H1 (cell line): ENCODE results near the gene EPDR1. TPM values are rescaled to one million over a fixed set of nuclear protein-coding genes. Genes with fewer than 3 reads are reported as not detected.

Source experiments
- CTCF ChIA-PET: fragments of 300-600 bp; sonication (Branson Sonifier 250); formaldehyde crosslinking; loops from one replicate; lab custom pipeline; 2021; ENCODE audit not compliant: partially characterized antibody; lab: Charles Lee
- POLR2A ChIA-PET: fragments of 300-600 bp; sonication (Branson Sonifier 250); formaldehyde crosslinking; loops from one replicate; lab custom pipeline; 2021; ENCODE audit warnings: inconsistent platforms; ENCODE audit not compliant: partially characterized antibody; lab: Charles Lee
- DNase-seq, 2 experiments: peaks; one replicate each; pipeline versions ENCODE4 v3.0.0 to v3.0.0-alpha.2; 2010 to 2022; ENCODE audit warnings: low spot score in 2 of 2, low read depth in 1 of 2, mixed read lengths in 1 of 2
- FAIRE-seq: peaks from 2 replicates; lab custom pipeline; 2011; peaks lifted over from hg19 to GRCh38; lab: Jason Lieb, UNC
- H2AFZ ChIP-seq: 2 replicates; pipeline ENCODE4 v1.8.1; 2012; ENCODE audit warnings: low read length, inconsistent platforms
- H2AK5ac ChIP-seq: 2 replicates; pipeline ENCODE4 v1.6.1; 2013; ENCODE audit warnings: low read depth, low read length
- H2BK120ac ChIP-seq: replicated peaks from 2 replicates; pipeline ENCODE3; 2013; ENCODE audit warnings: low read depth, low read length, inconsistent platforms
- H2BK12ac ChIP-seq: 2 replicates; pipeline ENCODE4 v1.6.1; 2013; ENCODE audit warnings: low read depth, low read length
- H2BK15ac ChIP-seq: 2 replicates; pipeline ENCODE4 v1.6.1; 2013; ENCODE audit warnings: low read length
- H2BK20ac ChIP-seq: 2 replicates; pipeline ENCODE4 v1.6.1; 2013; ENCODE audit warnings: low read length
- H2BK5ac ChIP-seq: 2 replicates; pipeline ENCODE4 v1.6.1; 2013; ENCODE audit warnings: low read depth, low read length
- H3K14ac ChIP-seq: 2 replicates; pipeline ENCODE4 v1.6.1; 2013; ENCODE audit warnings: inconsistent platforms; ENCODE audit not compliant: insufficient read length
- H3K18ac ChIP-seq: 2 replicates; pipeline ENCODE4 v1.6.1; 2013; ENCODE audit warnings: low read length; ENCODE audit errors: extremely low read depth
- H3K23ac ChIP-seq: 2 replicates; pipeline ENCODE4 v1.6.1; 2013; ENCODE audit warnings: inconsistent platforms; ENCODE audit not compliant: insufficient read length
- H3K23me2 ChIP-seq: 2 replicates; pipeline ENCODE4 v1.6.1; 2013; ENCODE audit warnings: low read depth, low read length
- H3K27ac ChIP-seq: 2 replicates; pipeline ENCODE4 v1.6.1; 2011; ENCODE audit warnings: low read depth, low read length, inconsistent platforms
- H3K27me3 ChIP-seq, 4 experiments: replicated peaks in 1 of 4; 1 replicate in 1 of 4; 2 replicates in 3 of 4; pipeline versions ENCODE4 v1.6.1 to v1.8.1; 2011 to 2013; ENCODE audit warnings: low read length in 3 of 4, mild to moderate bottlenecking in 3 of 4, inconsistent platforms in 2 of 4, mixed read lengths in 2 of 4, moderate library complexity in 1 of 4; ENCODE audit not compliant: control insufficient read depth in 3 of 4, insufficient read depth in 3 of 4; ENCODE audit errors: extremely low read depth in 1 of 4
- H3K36me3 ChIP-seq, 4 experiments: 2 replicates each; pipeline versions ENCODE4 v1.6.1 to v1.8.1; 2011 to 2013; ENCODE audit warnings: mild to moderate bottlenecking in 4 of 4, low read length in 3 of 4, moderate library complexity in 2 of 4, control low read depth in 1 of 4, inconsistent platforms in 1 of 4; ENCODE audit not compliant: insufficient read depth in 4 of 4, control insufficient read depth in 2 of 4
- H3K4ac ChIP-seq: replicated peaks from 2 replicates; pipeline ENCODE3; 2013; ENCODE audit warnings: low read length, low read depth, mixed read lengths, inconsistent platforms; ENCODE audit not compliant: insufficient read length
- H3K4me1 ChIP-seq, 4 experiments: replicated peaks in 1 of 4; 1 replicate in 1 of 4; 2 replicates in 3 of 4; pipeline versions ENCODE4 v1.6.1 to v1.8.1; 2011 to 2013; ENCODE audit warnings: low read length in 3 of 4, inconsistent platforms in 2 of 4, mixed read lengths in 1 of 4; ENCODE audit not compliant: insufficient read depth in 4 of 4, control insufficient read depth in 3 of 4
- H3K4me2 ChIP-seq, 2 experiments: 2 replicates each; pipeline versions ENCODE4 v1.6.1 to v1.8.1; 2011 to 2013; ENCODE audit warnings: low read depth in 2 of 2, low read length in 2 of 2, control low read depth in 1 of 2, inconsistent platforms in 1 of 2, mild to moderate bottlenecking in 1 of 2; ENCODE audit not compliant: insufficient read depth in 1 of 2
- H3K4me3 ChIP-seq, 4 experiments: fragments of 200-600, 300-600 bp in 1 of 4; sonication (generic), shearing (Covaris generic), sonication (Bioruptor Twin) in 1 of 4; 2 replicates each; pipeline versions ENCODE4 v1.5.1 to v1.8.1; 2011 to 2016; ENCODE audit warnings: low read length in 4 of 4, low read depth in 3 of 4, control low read depth in 2 of 4, inconsistent platforms in 2 of 4, mild to moderate bottlenecking in 2 of 4, mixed read lengths in 1 of 4, moderate library complexity in 1 of 4; ENCODE audit not compliant: insufficient read depth in 2 of 4; ENCODE audit errors: extremely low read depth in 1 of 4
- H3K56ac ChIP-seq: replicated peaks from 2 replicates; pipeline ENCODE3; 2013; ENCODE audit warnings: low read depth, mild to moderate bottlenecking, mixed read lengths, low read length, inconsistent platforms; ENCODE audit not compliant: insufficient read length
- H3K79me1 ChIP-seq: 2 replicates; pipeline ENCODE4 v1.6.1; 2013; ENCODE audit warnings: low read depth, low read length, control low read depth
- H3K79me2 ChIP-seq, 2 experiments: 2 replicates each; pipeline versions ENCODE4 v1.6.1 to v1.8.1; 2012 to 2013; ENCODE audit warnings: low read length in 2 of 2, mild to moderate bottlenecking in 2 of 2, inconsistent platforms in 1 of 2; ENCODE audit not compliant: insufficient read depth in 2 of 2, control insufficient read depth in 1 of 2
- H3K9ac ChIP-seq, 4 experiments: replicated peaks in 1 of 4; 1 replicate in 1 of 4; 2 replicates in 3 of 4; pipeline versions ENCODE4 v1.6.1 to v1.8.1; 2011 to 2013; ENCODE audit warnings: low read depth in 3 of 4, low read length in 3 of 4, control low read depth in 2 of 4, mild to moderate bottlenecking in 2 of 4, moderate library complexity in 2 of 4, inconsistent platforms in 1 of 4; ENCODE audit errors: extremely low read depth in 1 of 4
- H3K9me3 ChIP-seq, 2 experiments: 2 replicates each; pipeline versions ENCODE4 v1.6.1 to v1.8.1; 2012 to 2013; ENCODE audit warnings: mild to moderate bottlenecking in 2 of 2, moderate library complexity in 2 of 2, control low read depth in 1 of 2, inconsistent platforms in 1 of 2, low read depth in 1 of 2, low read length in 1 of 2, mixed read lengths in 1 of 2; ENCODE audit not compliant: insufficient read depth in 2 of 2
- H4K20me1 ChIP-seq, 2 experiments: replicated peaks in 1 of 2; 2 replicates each; pipeline versions ENCODE3 to v1.8.1; 2011 to 2013; ENCODE audit warnings: inconsistent platforms in 2 of 2, low read length in 2 of 2, mild to moderate bottlenecking in 1 of 2; ENCODE audit not compliant: insufficient read depth in 2 of 2, control insufficient read depth in 1 of 2
- H4K5ac ChIP-seq: 2 replicates; pipeline ENCODE4 v1.6.1; 2013; ENCODE audit warnings: low read length, low read depth, mixed read lengths, inconsistent platforms; ENCODE audit not compliant: insufficient read length
- H4K8ac ChIP-seq: 2 replicates; pipeline ENCODE4 v1.8.0; 2013; ENCODE audit warnings: mild to moderate bottlenecking, moderate library complexity, low read length, inconsistent platforms; ENCODE audit not compliant: insufficient read depth; ENCODE audit errors: extremely low read depth
- H4K91ac ChIP-seq: replicated peaks from 2 replicates; pipeline ENCODE3; 2013; ENCODE audit warnings: low read length, mixed read lengths, inconsistent platforms; ENCODE audit not compliant: insufficient read length
- CTBP2 ChIP-seq: IDR thresholded peaks from 2 replicates; pipeline ENCODE4 v1.7.0; 2011; ENCODE audit warnings: borderline replicate concordance, mild to moderate bottlenecking, moderate library complexity, mixed read lengths, low read length; ENCODE audit not compliant: insufficient read depth, insufficient read length
- GABPA ChIP-seq: IDR thresholded peaks from 2 replicates; pipeline ENCODE4 v1.6.1; 2011; ENCODE audit warnings: mild to moderate bottlenecking, low read length, moderate library complexity, borderline replicate concordance; ENCODE audit not compliant: insufficient read depth
- GTF2F1 ChIP-seq: IDR thresholded peaks from 2 replicates; pipeline ENCODE4 v1.6.1; 2012; ENCODE audit warnings: low read depth, low read length, improper control_type of control experiment, borderline replicate concordance
- KDM4A ChIP-seq: IDR thresholded peaks from one replicate; pipeline ENCODE4 v1.7.1; 2012; ENCODE audit warnings: low read depth, mild to moderate bottlenecking, moderate library complexity, low read length, inconsistent platforms; ENCODE audit not compliant: severe bottlenecking
- MAFK ChIP-seq: IDR thresholded peaks from 2 replicates; pipeline ENCODE4 v1.6.1; 2012; ENCODE audit warnings: low read depth, mild to moderate bottlenecking, improper control_type of control experiment, low read length
- NANOG ChIP-seq: IDR thresholded peaks from 2 replicates; pipeline ENCODE4 v1.6.1; 2011; ENCODE audit warnings: low read length, low read depth, mild to moderate bottlenecking, inconsistent platforms; ENCODE audit not compliant: insufficient read depth, poor library complexity, severe bottlenecking
- POU5F1 ChIP-seq: IDR thresholded peaks from 2 replicates; pipeline ENCODE4 v1.6.1; 2011; ENCODE audit warnings: low read depth, mild to moderate bottlenecking, low read length, moderate library complexity
- SIRT6 ChIP-seq: IDR thresholded peaks from one replicate; pipeline ENCODE4 v1.7.1; 2012; ENCODE audit warnings: low read length, inconsistent platforms
- SP1 ChIP-seq: IDR thresholded peaks from 2 replicates; pipeline ENCODE4 v1.6.1; 2011; ENCODE audit warnings: low read depth, low read length
- TAF1 ChIP-seq: IDR thresholded peaks from 2 replicates; pipeline ENCODE4 v1.6.1; 2011; ENCODE audit warnings: mild to moderate bottlenecking, low read depth, low read length
- YY1 ChIP-seq: IDR thresholded peaks from 2 replicates; pipeline ENCODE4 v1.6.1; 2011; ENCODE audit warnings: low read depth, mild to moderate bottlenecking, low read length
- ZNF274 ChIP-seq: IDR thresholded peaks from 2 replicates; pipeline ENCODE4 v1.7.0; 2012; ENCODE audit warnings: low read length, borderline replicate concordance; ENCODE audit errors: extremely low read depth
- WGBS, 2 experiments: shearing (Covaris generic) in 1 of 2; methylation state at CpG; one replicate each; pipeline versions ENCODE4 v1.1.6 to v1.1.7; 2013 to 2015; ENCODE audit warnings: low lambda C conversion rate in 2 of 2, mixed read lengths in 2 of 2, inconsistent platforms in 1 of 2, low coverage in 1 of 2, missing lambda C conversion rate in 1 of 2; ENCODE audit not compliant: insufficient replicate concordance in 2 of 2, insufficient coverage in 1 of 2, insufficient read length in 1 of 2; ENCODE audit errors: extremely low coverage in 1 of 2, missing lambda C conversion rate in 1 of 2; 5-methylcytosine and 5-hydroxymethylcytosine counted together
- polyA plus RNA-seq, 7 experiments: library from polyadenylated mRNA; depleted of rRNA in 3 of 7; stranded (reverse) in 5 of 7; unstranded in 2 of 7; fragments of >200 nt in 5 of 7; fragments of 200-250 nt in 2 of 7; gene quantifications; 1 replicate in 5 of 7; 2 replicates in 1 of 7; 4 replicates in 1 of 7; pipeline versions ENCODE4 v1.2.1 to v1.2.3, GENCODE V29; 2011 to 2013; ENCODE audit warnings: missing spikeins in 2 of 7, mixed read lengths in 2 of 7
- total RNA-seq: library from RNA; stranded (reverse); fragmentation: NEBNext Ultra II Directional; extraction: Animal tissue kit (Norgen Biotek cat#: 25700); gene quantifications from 2 replicates; pipeline ENCODE4 v1.2.1, GENCODE V29; 2021
- TF ChIP-seq, protein P1 (sequence below): IDR thresholded peaks from 2 replicates; pipeline ENCODE4 v1.6.1; 2011; ENCODE audit warnings: low read depth, mild to moderate bottlenecking, low read length; ENCODE audit not compliant: insufficient read depth

The EPDR1 gene
- total and polyA plus RNA-seq, 2 of the 8 experiments (the other 6 are each of a cell fraction or from before 2014, with no cell fraction given): 6.4 to 8.2 TPM

GRCh38 chr7:37945336-37945735 lies 24.9 kb downstream of the EPDR1 start:
- no peak overlapping the region for H2BK15ac ChIP-seq
- H3K27ac ChIP-seq: no peak overlapping the region
- no peaks in the 10 kb centered on the region for H3K27me3 ChIP-seq
- no peak overlapping the region for H3K18ac ChIP-seq
- CTCF ChIA-PET: interaction anchor here (0.5 kb wide), 1 partner anchor 44 kb away, joined by 3 read pairs; no protein-coding TSS in a partner anchor
- 84% methylated on average over 4 of the region's 4 CpGs; no CpG with 5 or more reads in 1 of the 2 experiments for WGBS, 2 experiments
- no peaks in the 10 kb centered on the region; the same call in 1 of the 2 replicates for H3K79me1 ChIP-seq
- no peak overlapping the region for H3K4me2 ChIP-seq
- no peak overlapping the region for H2BK120ac ChIP-seq
- FAIRE-seq (no peak), DNase-seq (no peak)
- no peak overlapping the region for H2AFZ ChIP-seq
- H3K23ac ChIP-seq: no peak overlapping the region
- no peak overlapping the region for H4K8ac ChIP-seq
- H2BK20ac ChIP-seq: no peak overlapping the region
- 0 out of 4 replicates have a peak, but pooled peaks cover 0 to 2% of the 10 kb centered on the region in 2 experiments for H3K9me3 ChIP-seq
- no peaks in the 10 kb centered on the region for H3K36me3 ChIP-seq
- H3K9ac ChIP-seq: no peak overlapping the region
- H4K20me1 ChIP-seq: no peaks in the 10 kb centered on the region
- H2BK5ac ChIP-seq: no peak overlapping the region
- no peak overlapping the region for H3K14ac ChIP-seq
- H2AK5ac ChIP-seq: no peak overlapping the region
- no peak overlapping the region for H2BK12ac ChIP-seq
- H4K5ac ChIP-seq: no peak overlapping the region
- H3K4ac ChIP-seq: no peak overlapping the region
- H4K91ac ChIP-seq: no peak overlapping the region
- H3K4me1 ChIP-seq: peaks cover 0 to 6% (median 4%) of the 10 kb centered on the region in 4 experiments; a peak in 3 of 7 replicates
- H3K4me3 ChIP-seq: no peak overlapping the region
- POLR2A ChIA-PET: no interaction called here
- no peaks in the 10 kb centered on the region for H3K79me2 ChIP-seq
- no peak overlapping the region for H3K56ac ChIP-seq
- H3K23me2 ChIP-seq: no peaks in the 10 kb centered on the region
- TF ChIP-seq SIRT6: no peak
- TF ChIP-seq POU5F1: no peak
- TF ChIP-seq ZNF274: no peak
- TF ChIP-seq YY1: no peak
- TF ChIP-seq KDM4A: no peak
- no peak for TF ChIP-seq GABPA
- TF ChIP-seq NANOG: no peak
- TF ChIP-seq GTF2F1: no peak
- no peak for TF ChIP-seq MAFK
- no peak for TF ChIP-seq TAF1
- TF ChIP-seq, protein P1, sequence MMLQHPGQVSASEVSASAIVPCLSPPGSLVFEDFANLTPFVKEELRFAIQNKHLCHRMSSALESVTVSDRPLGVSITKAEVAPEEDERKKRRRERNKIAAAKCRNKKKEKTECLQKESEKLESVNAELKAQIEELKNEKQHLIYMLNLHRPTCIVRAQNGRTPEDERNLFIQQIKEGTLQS: no peak
- TF ChIP-seq CTBP2: no peak
- TF ChIP-seq SP1: no peak
